CD4-positive, alpha-beta T cell (primary cell): Measurements from ENCODE around the gene NRROS. TPM values are rescaled to one million over a fixed set of nuclear protein-coding genes. Genes with fewer than 3 reads are reported as not detected.
A peak's percentile ranks its signal among the peaks of the same experiment; 100 is the strongest.

Experiments
- ATAC-seq: fragments of 200-7000 bp; cut with Tn5 transposase; one replicate; pipeline ENCODE4 v1.10.0; 2022; ENCODE audit warnings: mild to moderate bottlenecking; ENCODE audit not compliant: poor library complexity
- CTCF ChIA-PET: fragments of 350-600 bp; sonication (Branson Sonifier 250); formaldehyde crosslinking; loops from one replicate; lab custom pipeline; 2021; ENCODE audit warnings: antibody characterized with exemption, inconsistent platforms; lab: Charles Lee
- POLR2A ChIA-PET: fragments of 350-600 bp; sonication (Branson Sonifier 250); formaldehyde crosslinking; loops from one replicate; lab custom pipeline; 2021; ENCODE audit warnings: antibody characterized with exemption, inconsistent platforms; lab: Charles Lee
- DNase-seq, 14 experiments: peaks; one replicate each; pipeline ENCODE4 v3.0.0-alpha.2; 2013 to 2020; ENCODE audit warnings: mixed read lengths in 2 of 14
- H3K27ac ChIP-seq, 2 donors: one replicate each; pipeline versions ENCODE4 v1.5.1 to v1.7.0; 2013; ENCODE audit warnings: low read length in 2 of 2, low read depth in 1 of 2, mild to moderate bottlenecking in 1 of 2
- H3K27me3 ChIP-seq, 2 experiments: 1 replicate in 1 of 2; 2 replicates in 1 of 2; pipeline versions ENCODE4 v1.6.1 to v1.7.0; 2013; ENCODE audit warnings: low read length in 2 of 2, control low read depth in 1 of 2, mild to moderate bottlenecking in 1 of 2, moderate library complexity in 1 of 2; ENCODE audit not compliant: insufficient read depth in 2 of 2, control insufficient read depth in 1 of 2
- H3K36me3 ChIP-seq: one replicate; pipeline ENCODE4 v1.6.1; 2013; ENCODE audit warnings: low read length, control low read depth; ENCODE audit not compliant: insufficient read depth
- H3K4me1 ChIP-seq: one replicate; pipeline ENCODE4 v1.6.1; 2013; ENCODE audit warnings: low read length, control low read depth; ENCODE audit not compliant: insufficient read depth
- H3K4me3 ChIP-seq: one replicate; pipeline ENCODE4 v1.5.1; 2013; ENCODE audit warnings: mild to moderate bottlenecking, low read length, moderate library complexity
- H3K9me3 ChIP-seq, 2 experiments: 1 replicate in 1 of 2; 2 replicates in 1 of 2; pipeline versions ENCODE4 v1.6.1 to v1.7.0; 2013; ENCODE audit warnings: low read length in 2 of 2, mild to moderate bottlenecking in 2 of 2, control low read depth in 1 of 2, moderate library complexity in 1 of 2; ENCODE audit not compliant: control insufficient read depth in 1 of 2, insufficient read depth in 1 of 2
- H3K27ac Mint-ChIP-seq: one replicate; pipeline ENCODE4 v1.8.0; 2020; ENCODE audit warnings: mixed read lengths
- H3K27me3 Mint-ChIP-seq: one replicate; pipeline ENCODE4 v1.8.0; 2021; ENCODE audit warnings: mixed read lengths
- H3K36me3 Mint-ChIP-seq: one replicate; pipeline ENCODE4 v1.8.0; 2021; ENCODE audit warnings: low read depth, mixed read lengths
- H3K4me1 Mint-ChIP-seq: one replicate; pipeline ENCODE4 v1.8.0; 2021; ENCODE audit warnings: low read depth, mixed read lengths
- H3K4me3 Mint-ChIP-seq: one replicate; pipeline ENCODE4 v1.8.0; 2020; ENCODE audit warnings: mild to moderate bottlenecking, mixed read lengths
- H3K9me3 Mint-ChIP-seq: one replicate; pipeline ENCODE4 v1.8.0; 2020; ENCODE audit warnings: mixed read lengths
- intact Hi-C, 2 experiments: fragments of 100-400 bp; cut with DNase I in 1 of 2; cut with micrococcal nuclease in 1 of 2; formaldehyde crosslinking; loops; one replicate each; pipeline versions ENCODE4 v1.15.1 to v1.9.0; 2023 to 2025; cut with DNase I, micrococcal nuclease
- total RNA-seq, 174 experiments: library from RNA in 2 of 174; stranded (reverse) in 2 of 174; gene quantifications; one replicate each; pipeline ENCODE4 v1.2.3 and lab custom pipeline; 2021 to 2026
- TF ChIP-seq, protein P1 (sequence below): fragments of 200-600 bp; IDR thresholded peaks from one replicate; pipeline ENCODE4 v1.8.0; 2022; ENCODE audit warnings: antibody characterized with exemption, mild to moderate bottlenecking

The NRROS gene
- total RNA-seq, 2 experiments from 2014 or later = 7.4 to 8.4 TPM

GRCh38 chr3:196686436-196686835, 46.9 kb downstream of the NRROS start:
- no peak for ATAC-seq
- H3K4me3 ChIP-seq = no peak overlapping the region
- H3K4me1 Mint-ChIP-seq = peaks cover 14% of the 10 kb centered on the region
- ChIA-PET POLR2A (interaction anchor here (1.9 kb wide), 2 partner anchors 74 to 77 kb away, joined by 4 read pairs; no protein-coding TSS in a partner anchor), CTCF (interaction anchor here (5.3 kb wide), 1 partner anchor 78 kb away, joined by 67 read pairs; no protein-coding TSS in a partner anchor)
- peaks cover 11% of the 10 kb centered on the region for H3K4me1 ChIP-seq
- H3K27ac ChIP-seq = no peak overlapping the region
- no peak for DNase-seq
- H3K36me3 ChIP-seq = no peaks in the 10 kb centered on the region
- H3K27me3 ChIP-seq = no peaks in the 10 kb centered on the region
- no peaks in the 10 kb centered on the region for H3K36me3 Mint-ChIP-seq
- H3K9me3 Mint-ChIP-seq = no peaks in the 10 kb centered on the region
- H3K4me3 Mint-ChIP-seq = no peak overlapping the region
- TF ChIP-seq, protein P1, sequence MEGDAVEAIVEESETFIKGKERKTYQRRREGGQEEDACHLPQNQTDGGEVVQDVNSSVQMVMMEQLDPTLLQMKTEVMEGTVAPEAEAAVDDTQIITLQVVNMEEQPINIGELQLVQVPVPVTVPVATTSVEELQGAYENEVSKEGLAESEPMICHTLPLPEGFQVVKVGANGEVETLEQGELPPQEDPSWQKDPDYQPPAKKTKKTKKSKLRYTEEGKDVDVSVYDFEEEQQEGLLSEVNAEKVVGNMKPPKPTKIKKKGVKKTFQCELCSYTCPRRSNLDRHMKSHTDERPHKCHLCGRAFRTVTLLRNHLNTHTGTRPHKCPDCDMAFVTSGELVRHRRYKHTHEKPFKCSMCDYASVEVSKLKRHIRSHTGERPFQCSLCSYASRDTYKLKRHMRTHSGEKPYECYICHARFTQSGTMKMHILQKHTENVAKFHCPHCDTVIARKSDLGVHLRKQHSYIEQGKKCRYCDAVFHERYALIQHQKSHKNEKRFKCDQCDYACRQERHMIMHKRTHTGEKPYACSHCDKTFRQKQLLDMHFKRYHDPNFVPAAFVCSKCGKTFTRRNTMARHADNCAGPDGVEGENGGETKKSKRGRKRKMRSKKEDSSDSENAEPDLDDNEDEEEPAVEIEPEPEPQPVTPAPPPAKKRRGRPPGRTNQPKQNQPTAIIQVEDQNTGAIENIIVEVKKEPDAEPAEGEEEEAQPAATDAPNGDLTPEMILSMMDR = no peak
- intact Hi-C loops = loop anchor here in 1 of 2 experiments (5.0 kb wide), 1 partner anchor 149 kb away; no protein-coding TSS in a partner anchor
- H3K27me3 Mint-ChIP-seq = no peaks in the 10 kb centered on the region
- peaks cover 0 to 3% of the 10 kb centered on the region in 2 experiments for H3K9me3 ChIP-seq
- H3K27ac Mint-ChIP-seq = peak overlapping the region; percentile 29

- Mint-ChIP-seq H3K9me3 (no peaks in the 10 kb centered on the region), H3K27me3 (no peaks in the 10 kb centered on the region), H3K4me1 (peaks cover 14% of the 10 kb centered on the region), H3K27ac (no peak overlapping the region), H3K36me3 (no peaks in the 10 kb centered on the region), H3K4me3 (no peak overlapping the region)
- Histone ChIP-seq H3K36me3 (no peaks in the 10 kb centered on the region), H3K9me3 (no peaks in the 10 kb centered on the region), H3K27ac (no peak overlapping the region), H3K27me3 (no peaks in the 10 kb centered on the region), H3K4me1 (peaks cover 11% of the 10 kb centered on the region), H3K4me3 (no peak overlapping the region)
- ATAC-seq (no peak), DNase-seq (peak in 2 of 14 experiments; percentile 56 to 60)
- TF ChIP-seq, protein P1 = no peak
- intact Hi-C loops = loop anchor here in 1 of 2 experiments (5.0 kb wide), 1 partner anchor 151 kb away; no protein-coding TSS in a partner anchor
- ChIA-PET POLR2A (no interaction called here), CTCF (interaction anchor here (0.6 to 5.3 kb wide), 4 partner anchors 9 to 404 kb away, joined by 3 to 67 read pairs (median 4); no protein-coding TSS in a partner anchor)
These were observed 48.9 kb downstream of the NRROS start for GRCh38 chr3:196688349-196688748.

DNA sequence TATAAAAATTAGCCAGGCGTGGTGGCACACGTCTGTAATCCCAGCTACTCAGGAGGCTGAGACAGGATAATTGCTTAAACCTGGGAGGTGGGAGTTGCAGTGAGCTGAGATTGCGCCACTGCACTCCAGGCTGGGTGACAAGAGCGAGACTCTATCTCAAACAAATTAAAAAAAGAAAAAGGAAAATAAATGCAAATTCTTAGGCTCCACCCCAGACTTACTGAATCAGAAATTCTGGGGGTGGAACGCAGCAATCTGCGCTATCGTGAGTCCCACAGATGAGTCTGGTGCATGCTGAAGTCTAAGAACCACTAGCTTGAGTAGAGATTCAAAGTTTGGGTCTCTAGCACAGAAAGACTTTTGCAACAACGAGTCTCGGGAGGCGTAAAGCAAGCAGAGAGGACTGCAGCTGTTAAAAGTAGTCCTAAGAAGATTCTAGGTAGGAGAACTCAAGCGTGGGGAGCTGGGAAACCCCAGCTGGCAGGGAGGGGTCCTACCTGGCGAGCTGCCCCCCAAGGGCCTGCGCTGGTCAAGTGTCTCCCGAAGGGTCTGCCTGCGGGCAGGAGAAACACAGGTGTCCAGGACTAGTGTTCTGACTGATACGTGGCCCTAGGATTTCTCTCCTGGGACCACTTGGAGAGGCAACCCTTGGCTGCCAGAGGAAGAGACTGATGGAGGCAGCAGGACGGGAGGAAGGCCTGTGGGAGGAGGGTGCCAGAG, 50.6 kb downstream of the NRROS start:
- POLR2A ChIA-PET = interaction anchor here (1.0 to 1.1 kb wide), 2 partner anchors 58 to 80 kb away, joined by 3 read pairs; no protein-coding TSS in a partner anchor
- Histone ChIP-seq H3K36me3 (no peaks in the 10 kb centered on the region), H3K4me1 (peaks cover 12% of the 10 kb centered on the region), H3K9me3 (no peaks in the 10 kb centered on the region), H3K27ac (no peak overlapping the region), H3K27me3 (no peaks in the 10 kb centered on the region), H3K4me3 (peak overlapping the region; percentile 25)
- ATAC-seq (no peak), DNase-seq (no peak)
- intact Hi-C loops = loop anchor here in 1 of 2 experiments (5.0 kb wide), 1 partner anchor 153 kb away; no protein-coding TSS in a partner anchor
- CTCF ChIA-PET = interaction anchor here (1.0 to 1.6 kb wide), 4 partner anchors 49 to 161 kb away, joined by 3 to 7 read pairs (median 3); no protein-coding TSS in a partner anchor
- TF ChIP-seq, protein P1 = no peak
- Mint-ChIP-seq H3K4me3 (no peak overlapping the region), H3K36me3 (no peaks in the 10 kb centered on the region), H3K27ac (no peak overlapping the region), H3K4me1 (peaks cover 2% of the 10 kb centered on the region), H3K9me3 (no peaks in the 10 kb centered on the region), H3K27me3 (no peaks in the 10 kb centered on the region)
